GM12801 (cell line): ENCODE results near the gene RFK.

Source experiments
- CTCF ChIP-seq: IDR thresholded peaks from one replicate; pipeline ENCODE4 v1.5.1; 2011; ENCODE audit warnings: control low read depth; ENCODE audit not compliant: insufficient read length; ENCODE audit errors: extremely low read depth

The RFK gene

GRCh38 chr9:76401580-76402354 lies 7.5 kb upstream of the RFK start:
- no peak for TF ChIP-seq CTCF

GRCh38 chr9:76401176-76401575 lies 7.0 kb upstream of the RFK start:
- TF ChIP-seq CTCF, result no peak

- TF ChIP-seq CTCF, result no peak
Measured at GRCh38 chr9:76400534-76401096, 6.4 kb upstream of the RFK start.

GRCh38 chr9:76399856-76400255 lies 5.6 kb upstream of the RFK start:
- TF ChIP-seq CTCF, result no peak

GRCh38 chr9:76396597-76396996 lies 2.4 kb upstream of the RFK start:
- TF ChIP-seq CTCF, result no peak

GRCh38 chr9:76396144-76396543 lies 1.9 kb upstream of the RFK start:
- no peak for TF ChIP-seq CTCF

GRCh38 chr9:76395381-76395780 lies 1.2 kb upstream of the RFK start:
- no peak for TF ChIP-seq CTCF

GRCh38 chr9:76394960-76395252 lies 680 bp upstream of the RFK start:
- TF ChIP-seq CTCF, result no peak
